Left ventricle myocardium inferior (tissue), 1 donor: Measurements from ENCODE around the gene MED13L. TPM values are rescaled to one million over a fixed set of nuclear protein-coding genes. Genes with fewer than 3 reads are reported as not detected.

Experiments
- DNase-seq: peaks from one replicate; pipeline ENCODE4 v3.0.0-alpha.2; 2020
- H3K27ac ChIP-seq: fragments of 200-600 bp; replicated peaks from 2 replicates; pipeline ENCODE4 v1.8.0; 2021
- H3K27me3 ChIP-seq: fragments of 200-600 bp; 2 replicates; pipeline ENCODE4 v1.8.0; 2021; ENCODE audit warnings: low read depth
- H3K36me3 ChIP-seq: fragments of 200-600 bp; 2 replicates; pipeline ENCODE4 v1.8.0; 2021
- H3K4me1 ChIP-seq: fragments of 200-600 bp; 2 replicates; pipeline ENCODE4 v1.8.0; 2021
- H3K4me3 ChIP-seq: fragments of 200-600 bp; 2 replicates; pipeline ENCODE4 v1.8.0; 2021; ENCODE audit warnings: mild to moderate bottlenecking, moderate library complexity
- H3K9me3 ChIP-seq: fragments of 200-600 bp; replicated peaks from 2 replicates; pipeline ENCODE4 v1.8.0; 2021
- CTCF ChIP-seq: fragments of 200-600 bp; IDR thresholded peaks from 2 replicates; pipeline ENCODE4 v1.8.0; 2021; ENCODE audit warnings: antibody characterized with exemption, mild to moderate bottlenecking, borderline replicate concordance
- intact Hi-C: fragments of 100-400 bp; cut with micrococcal nuclease; formaldehyde crosslinking; loops from one replicate; pipeline ENCODE4 v1.11.0; 2022
- total RNA-seq: library from RNA; stranded (reverse); fragmentation: NEBNext Ultra II Directional; extraction: Animal tissue kit (Norgen Biotek cat#: 25700); gene quantifications from one replicate; pipeline ENCODE4 v1.2.1, GENCODE V29; 2021
- donor health status: DM: no; HTN: yes; CAD: no; lungs with severe emphysema.

Gene MED13L
- total RNA-seq, 1 donor from 2014 or later = 55.0 TPM

- DNase-seq = no peak
These were observed 1.2 kb upstream of the MED13L start for GRCh38 chr12:116278667-116279066.

GRCh38 chr12:116278279-116278626 lies 760 bp upstream of the MED13L start:
- Histone ChIP-seq H3K36me3 (no peaks in the 10 kb centered on the region), H3K4me3 (peak overlapping the region; percentile 87), H3K4me1 (peaks cover 47% of the 10 kb centered on the region), H3K9me3 (no peaks in the 10 kb centered on the region), H3K27ac (peak overlapping the region; percentile 99), H3K27me3 (no peaks in the 10 kb centered on the region)
- DNase-seq = no peak
- intact Hi-C loops = loop anchor here (10.0 kb wide), 1 partner anchor 317 kb away; no protein-coding TSS in a partner anchor
- no peak for TF ChIP-seq CTCF

More at GRCh38 chr12:116278667-116279066, 1.2 kb upstream of the MED13L start:
- H3K36me3 ChIP-seq = no peaks in the 10 kb centered on the region
- no peak overlapping the region for H3K4me3 ChIP-seq
- H3K27ac ChIP-seq = no peak overlapping the region
- no peaks in the 10 kb centered on the region for H3K27me3 ChIP-seq
- peaks cover 43% of the 10 kb centered on the region for H3K4me1 ChIP-seq
- TF ChIP-seq CTCF = no peak
- intact Hi-C loops = loop anchor here (10.0 kb wide), 1 partner anchor 316 kb away; no protein-coding TSS in a partner anchor
- no peaks in the 10 kb centered on the region for H3K9me3 ChIP-seq

DNA sequence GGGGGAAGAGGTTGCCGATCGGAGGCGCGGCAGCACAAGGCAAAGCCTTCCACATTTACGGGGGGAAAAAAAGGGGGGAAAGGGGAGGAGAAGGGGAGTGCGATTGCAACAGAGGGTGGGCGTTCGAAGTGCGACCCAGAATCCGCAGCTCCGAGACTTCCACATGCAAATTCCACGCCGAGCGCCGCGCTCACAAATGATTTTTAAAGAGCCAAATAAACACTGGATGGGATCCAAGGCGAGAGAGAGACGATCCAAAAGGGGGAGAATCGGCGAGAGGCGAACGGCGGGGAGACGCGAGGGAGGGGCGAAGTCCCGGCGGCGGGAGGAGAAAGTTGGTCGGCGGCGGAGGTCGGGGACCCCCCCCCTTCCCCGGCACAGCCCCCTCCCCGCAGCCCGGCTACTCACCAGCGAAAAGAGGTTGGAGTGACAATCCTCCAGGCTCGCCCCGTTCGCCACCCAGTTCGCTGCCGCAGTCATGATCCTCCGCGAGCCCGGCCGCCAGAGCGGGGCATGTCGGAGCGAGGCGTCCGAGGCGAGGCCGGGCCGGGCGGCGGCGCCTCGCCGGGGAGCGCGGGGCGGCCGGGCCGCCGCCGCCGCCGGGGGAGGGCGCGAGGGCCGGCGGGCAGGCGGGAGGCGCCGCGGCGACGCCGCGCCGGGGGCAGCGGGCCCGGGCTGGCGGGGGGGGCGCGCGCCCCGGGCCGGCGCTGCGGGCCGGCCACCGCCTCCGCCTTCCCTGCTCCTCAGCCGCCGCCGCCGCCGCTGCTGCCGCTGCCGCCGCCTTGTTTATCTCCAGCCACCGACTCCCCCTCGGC lies 634 bp downstream of the MED13L start:
- H3K4me1 ChIP-seq = peaks cover 54% of the 10 kb centered on the region
- intact Hi-C loops = loop anchor here (10.0 kb wide), 1 partner anchor 318 kb away; no protein-coding TSS in a partner anchor
- H3K36me3 ChIP-seq = no peaks in the 10 kb centered on the region
- DNase-seq = peak; percentile 75
- peak overlapping the region; percentile 87 for H3K4me3 ChIP-seq
- TF ChIP-seq CTCF = no peak
- peak overlapping the region; percentile 99 for H3K27ac ChIP-seq
- no peaks in the 10 kb centered on the region for H3K27me3 ChIP-seq
- no peaks in the 10 kb centered on the region for H3K9me3 ChIP-seq

- intact Hi-C loops = loop anchor here (10.0 kb wide), 1 partner anchor 320 kb away; no protein-coding TSS in a partner anchor
- no peak for DNase-seq
- Histone ChIP-seq H3K4me1 (peaks cover 66% of the 10 kb centered on the region), H3K4me3 (peak overlapping the region; percentile 87), H3K36me3 (no peaks in the 10 kb centered on the region), H3K27me3 (no peaks in the 10 kb centered on the region), H3K9me3 (no peaks in the 10 kb centered on the region), H3K27ac (no peak overlapping the region)
- no peak for TF ChIP-seq CTCF
These were observed 2.7 kb downstream of the MED13L start for GRCh38 chr12:116274551-116275375.

DNA sequence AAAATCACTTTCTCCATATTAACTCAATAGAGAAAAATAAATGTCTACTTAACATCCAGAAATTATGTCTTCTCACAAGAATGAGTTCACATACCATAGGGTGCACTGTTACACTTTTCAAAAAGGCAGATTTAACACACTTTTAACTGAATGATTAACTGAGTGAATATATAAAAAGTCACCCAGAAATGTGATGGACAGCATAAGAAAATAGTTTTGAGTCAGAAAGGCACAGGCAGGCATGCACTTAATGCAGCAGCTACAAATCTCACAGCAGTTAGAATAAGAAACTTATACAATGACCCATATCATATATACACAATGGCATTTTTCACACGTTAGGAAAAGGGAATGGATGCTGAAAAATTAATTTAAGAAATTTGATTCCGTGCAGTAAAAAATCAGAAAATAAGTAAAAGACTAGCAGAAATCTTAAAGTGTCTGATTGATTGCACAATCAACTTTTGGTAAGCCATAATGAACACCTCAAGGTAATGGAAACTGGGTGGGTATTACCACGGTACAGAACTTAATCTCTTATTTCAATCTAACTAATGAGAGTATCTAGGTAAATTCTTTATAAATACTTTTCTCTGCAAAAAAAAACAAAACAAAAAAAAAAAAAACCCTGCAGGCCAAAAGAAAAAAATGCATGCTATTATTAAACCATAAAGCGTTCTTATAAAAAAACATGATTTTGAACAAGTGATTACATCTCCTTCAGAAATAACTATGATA lies 3.5 kb downstream of the MED13L start:
- no peak for DNase-seq
- intact Hi-C loops = loop anchor here (10.0 kb wide), 1 partner anchor 321 kb away; no protein-coding TSS in a partner anchor
- Histone ChIP-seq H3K4me1 (peaks cover 74% of the 10 kb centered on the region), H3K27ac (no peak overlapping the region), H3K27me3 (no peaks in the 10 kb centered on the region), H3K4me3 (peak overlapping the region; percentile 87), H3K36me3 (no peaks in the 10 kb centered on the region), H3K9me3 (no peaks in the 10 kb centered on the region)
- no peak for TF ChIP-seq CTCF
